Common myeloid progenitor, CD34-positive (primary cell): Measurements from ENCODE around the gene SLC4A9.
"Not testable (repeated sequence)": the region's sequence is repeated elsewhere in the genome, so short reads cannot be mapped to it uniquely, and the experiment has no call there.

Experiments
- CTCF ChIA-PET: fragments of 350-600 bp; sonication (Branson Sonifier 250); formaldehyde crosslinking; loops from one replicate; lab custom pipeline; 2021; ENCODE audit warnings: antibody characterized with exemption; lab: Charles Lee
- POLR2A ChIA-PET: fragments of 350-600 bp; sonication (Branson Sonifier 250); formaldehyde crosslinking; loops from one replicate; lab custom pipeline; 2021; ENCODE audit warnings: antibody characterized with exemption; lab: Charles Lee
- DNase-seq, 3 donors: peaks; one replicate each; pipeline versions ENCODE4 v3.0.0 to v3.0.0-alpha.2; 2013
- H3K27ac ChIP-seq, 2 experiments: 1 replicate in 1 of 2; 2 replicates in 1 of 2; pipeline ENCODE4 v1.7.0; 2013; ENCODE audit warnings: inconsistent platforms in 2 of 2, low read length in 2 of 2, mild to moderate bottlenecking in 2 of 2, low read depth in 1 of 2, moderate library complexity in 1 of 2; ENCODE audit not compliant: severe bottlenecking in 2 of 2, insufficient read depth in 1 of 2, poor library complexity in 1 of 2
- H3K27me3 ChIP-seq, 5 experiments: replicated peaks in 2 of 5; 1 replicate in 3 of 5; 2 replicates in 2 of 5; pipeline versions ENCODE4 v1.6.1 to v1.7.0; 2013; ENCODE audit warnings: low read length in 4 of 5, mild to moderate bottlenecking in 2 of 5, moderate library complexity in 2 of 5, inconsistent platforms in 1 of 5; ENCODE audit not compliant: insufficient read depth in 5 of 5, control insufficient read depth in 4 of 5
- H3K36me3 ChIP-seq, 4 experiments: 1 replicate in 2 of 4; 2 replicates in 2 of 4; pipeline versions ENCODE4 v1.6.1 to v1.7.0; 2013; ENCODE audit warnings: low read length in 3 of 4, control low read depth in 1 of 4, mild to moderate bottlenecking in 1 of 4; ENCODE audit not compliant: control insufficient read depth in 4 of 4, insufficient read depth in 4 of 4
- H3K4me1 ChIP-seq, 4 experiments: 1 replicate in 3 of 4; 2 replicates in 1 of 4; pipeline versions ENCODE4 v1.6.1 to v1.7.1; 2013; ENCODE audit warnings: low read length in 3 of 4, mild to moderate bottlenecking in 3 of 4, control low read depth in 1 of 4, inconsistent platforms in 1 of 4, moderate library complexity in 1 of 4; ENCODE audit not compliant: control insufficient read depth in 4 of 4, insufficient read depth in 4 of 4; ENCODE audit errors: control extremely low read depth in 1 of 4
- H3K4me3 ChIP-seq, 7 experiments: 1 replicate in 4 of 7; 2 replicates in 3 of 7; pipeline versions ENCODE4 v1.5.1 to v1.7.0; 2013; ENCODE audit warnings: mild to moderate bottlenecking in 7 of 7, low read length in 6 of 7, moderate library complexity in 6 of 7, inconsistent platforms in 2 of 7, low read depth in 2 of 7, control low read depth in 1 of 7; ENCODE audit not compliant: insufficient read depth in 4 of 7, control insufficient read depth in 1 of 7; ENCODE audit errors: extremely low read depth in 1 of 7
- H3K9me3 ChIP-seq, 5 experiments: 1 replicate in 4 of 5; 2 replicates in 1 of 5; pipeline versions ENCODE4 v1.6.1 to v1.7.1; 2013; ENCODE audit warnings: low read length in 4 of 5, mild to moderate bottlenecking in 2 of 5, inconsistent platforms in 1 of 5, low read depth in 1 of 5, moderate library complexity in 1 of 5; ENCODE audit not compliant: control insufficient read depth in 4 of 5, insufficient read depth in 2 of 5; ENCODE audit errors: control extremely low read depth in 1 of 5
- WGBS: methylation state at CpG from one replicate; pipeline ENCODE4 v1.1.5; 2013; ENCODE audit not compliant: insufficient coverage; 5-methylcytosine and 5-hydroxymethylcytosine counted together

The SLC4A9 gene

GRCh38 chr5:140420226-140420570 lies 60.2 kb downstream of the SLC4A9 start:
- Histone ChIP-seq H3K36me3 (peaks cover 0 to 3% (median 1%) of the 10 kb centered on the region in 4 experiments), H3K9me3 (no peaks in the 10 kb centered on the region), H3K4me3 (no peak overlapping the region), H3K27ac (peak overlapping the region in 1 of 2 experiments; percentile 25), H3K4me1 (peaks cover 0 to 12% (median 5%) of the 10 kb centered on the region in 4 experiments), H3K27me3 (no peaks in the 10 kb centered on the region)
- WGBS = no CpG with 5 or more reads among the region's 4 CpGs
- CTCF ChIA-PET = interaction anchor here (1.3 to 1.9 kb wide), 3 partner anchors 10 to 48 kb away, joined by 4 to 6 read pairs (median 5); no protein-coding TSS in a partner anchor
- POLR2A ChIA-PET = no interaction called here
- DNase-seq = peak in 2 of 3 donors; percentile 32 to 41

- peak in 2 of 3 donors; percentile 7 to 24 for DNase-seq
- WGBS = 73% methylated on average over 4 of the region's 5 CpGs
- Histone ChIP-seq H3K9me3 (no peaks in the 10 kb centered on the region), H3K27me3 (no peaks in the 10 kb centered on the region), H3K36me3 (peaks cover 0 to 3% (median 2%) of the 10 kb centered on the region in 4 experiments), H3K4me1 (peaks cover 0 to 12% (median 5%) of the 10 kb centered on the region in 4 experiments), H3K4me3 (no peak overlapping the region), H3K27ac (peak overlapping the region in 1 of 2 experiments; percentile 25)
- CTCF ChIA-PET = interaction anchor here (1.0 to 1.9 kb wide), 4 partner anchors 9 to 48 kb away, joined by 3 to 6 read pairs (median 4); partner anchors contain the start of gene ANKHD1
- POLR2A ChIA-PET = no interaction called here
Measured at GRCh38 chr5:140420665-140421361, 60.8 kb downstream of the SLC4A9 start.

GRCh38 chr5:140421375-140421774 lies 61.4 kb downstream of the SLC4A9 start:
- CTCF ChIA-PET = interaction anchor here (1.0 to 1.9 kb wide), 3 partner anchors 9 to 20 kb away, joined by 3 to 6 read pairs (median 4); partner anchors contain the start of gene ANKHD1
- WGBS = 100% methylated on average over 3 of the region's 7 CpGs
- peaks cover 0 to 12% (median 5%) of the 10 kb centered on the region in 4 experiments for H3K4me1 ChIP-seq
- H3K27ac ChIP-seq, H3K4me3 ChIP-seq, H3K27me3 ChIP-seq, POLR2A ChIA-PET, H3K36me3 ChIP-seq, DNase-seq, H3K9me3 ChIP-seq: not testable (repeated sequence)

GRCh38 chr5:140423609-140424008 lies 63.6 kb downstream of the SLC4A9 start:
- Histone ChIP-seq H3K27me3 (no peaks in the 10 kb centered on the region), H3K36me3 (peaks cover 0 to 4% (median 2%) of the 10 kb centered on the region in 4 experiments), H3K27ac (no peak overlapping the region), H3K9me3 (no peaks in the 10 kb centered on the region), H3K4me1 (peaks cover 0 to 12% (median 5%) of the 10 kb centered on the region in 4 experiments), H3K4me3 (no peak overlapping the region)
- ChIA-PET POLR2A (no interaction called here), CTCF (interaction anchor here (0.7 to 1.0 kb wide), 2 partner anchors 16 to 124 kb away, joined by 3 read pairs; partner anchors contain the start of gene EIF4EBP3)
- DNase-seq = no peak
- 94% methylated on average over 2 of the region's 2 CpGs for WGBS

- WGBS = 60% methylated on average over 1 of the region's 3 CpGs
- ChIA-PET POLR2A (no interaction called here), CTCF (interaction anchor here (0.7 to 1.5 kb wide), 5 partner anchors 9 to 124 kb away, joined by 3 to 5 read pairs (median 3); partner anchors contain the start of gene EIF4EBP3)
- Histone ChIP-seq H3K9me3 (no peaks in the 10 kb centered on the region), H3K36me3 (peaks cover 0 to 4% (median 2%) of the 10 kb centered on the region in 4 experiments), H3K27ac (no peak overlapping the region), H3K4me1 (peaks cover 0 to 12% (median 5%) of the 10 kb centered on the region in 4 experiments), H3K4me3 (no peak overlapping the region), H3K27me3 (no peaks in the 10 kb centered on the region)
- DNase-seq = no peak
Measured at GRCh38 chr5:140424135-140424534, 64.1 kb downstream of the SLC4A9 start.
